Upper lobe of left lung (tissue), 6 donors: ENCODE measurements around the gene FAF1. TPM values are rescaled to one million over a fixed set of nuclear protein-coding genes. Genes with fewer than 3 reads are reported as not detected.

Source experiments
- ATAC-seq, 2 donors: fragments of 200-7000 bp; cut with Tn5 transposase; one replicate each; pipeline ENCODE4 v1.9.1; 2022; ENCODE audit warnings: mild to moderate bottlenecking in 2 of 2, moderate library complexity in 2 of 2; ENCODE audit not compliant: low FRiP score in 2 of 2
- DNase-seq, 2 donors: peaks; one replicate each; pipeline ENCODE4 v3.0.0-alpha.2; 2019 to 2020
- H3K27ac ChIP-seq, 4 donors: fragments of 200-600 bp; sonication (generic); one replicate each; pipeline ENCODE4 v1.5.1; 2016 to 2019
- H3K27me3 ChIP-seq, 4 donors: fragments of 200-600 bp; sonication (generic); one replicate each; pipeline ENCODE4 v1.5.1; 2017 to 2019
- H3K36me3 ChIP-seq, 4 donors: fragments of 200-600 bp; sonication (generic); one replicate each; pipeline ENCODE4 v1.5.1; 2016 to 2019
- H3K4me1 ChIP-seq, 4 donors: fragments of 200-600 bp; sonication (generic); one replicate each; pipeline ENCODE4 v1.5.1; 2018 to 2019
- H3K4me3 ChIP-seq, 4 donors: fragments of 200-600 bp; sonication (generic); one replicate each; pipeline ENCODE4 v1.5.1; 2017 to 2019; ENCODE audit warnings: mild to moderate bottlenecking in 2 of 4, moderate library complexity in 1 of 4
- H3K9me3 ChIP-seq, 4 donors: fragments of 200-600 bp; sonication (generic); one replicate each; pipeline ENCODE4 v1.5.1; 2018 to 2019
- EP300 ChIP-seq, 4 donors: sonication (generic); formaldehyde crosslinking; IDR thresholded peaks; one replicate each; pipeline ENCODE4 v1.5.1; 2017; ENCODE audit warnings: antibody characterized with exemption in 4 of 4, control low read depth in 2 of 4
- POLR2A ChIP-seq, 4 donors: fragments of 450-650 bp; IDR thresholded peaks; one replicate each; pipeline ENCODE4 v1.5.1; 2016 to 2017; ENCODE audit warnings: antibody characterized with exemption in 4 of 4, mild to moderate bottlenecking in 2 of 4
- POLR2AphosphoS5 ChIP-seq, 2 donors: sonication (generic); formaldehyde crosslinking; IDR thresholded peaks; one replicate each; pipeline ENCODE4 v1.5.1; 2017; ENCODE audit warnings: antibody characterized with exemption in 2 of 2
- WGBS, 2 donors: methylation state at CpG; one replicate each; pipeline ENCODE4 v1.1.5; 2017 to 2018; 5-methylcytosine and 5-hydroxymethylcytosine counted together
- total RNA-seq, 6 donors: library from RNA; depleted of rRNA in 4 of 6; stranded (reverse); fragments of >200 nt in 4 of 6; gene quantifications; one replicate each; pipeline versions ENCODE4 v1.1.0 to v1.2.1, GENCODE V29; 2016 to 2021
- TF ChIP-seq, protein P1 (sequence below), 6 experiments: fragments of 450-650 bp in 4 of 6; fragments of 200-600 bp in 2 of 6; sonication (generic) in 2 of 6; IDR thresholded peaks; one replicate each; pipeline ENCODE4 v1.5.1; 2016 to 2019; ENCODE audit warnings: antibody characterized with exemption in 6 of 6
- donor health status: DM: no; HTN: no; CAD: no; lungs with moderate emphysema.
- donor health status: DM: no; HTN: yes; CAD: no; lungs with severe emphysema.

Gene FAF1
- total RNA-seq, 6 donors from 2014 or later = 30.2 to 52.3 (median 35.0) TPM

DNA sequence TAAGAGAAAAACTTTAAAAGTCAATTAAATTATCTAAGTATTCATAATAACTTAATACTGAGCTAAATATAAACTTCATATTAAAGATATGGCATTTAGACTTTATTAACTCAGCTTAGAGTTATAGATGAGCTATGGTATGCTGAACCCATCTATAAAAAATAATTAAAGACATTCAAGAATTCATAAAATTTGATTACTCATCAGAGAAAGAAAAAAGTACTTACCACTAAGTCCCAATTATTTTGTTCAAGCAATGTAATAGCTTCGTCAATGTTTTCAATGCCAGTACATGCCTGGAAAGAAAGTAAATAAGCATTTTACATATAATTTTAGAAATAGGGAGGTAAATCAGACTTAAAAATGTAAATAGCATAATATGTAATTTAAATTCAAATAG is 102.4 kb downstream of the FAF1 start:
- no peak for ATAC-seq
- peaks cover 0 to 11% (median 5%) of the 10 kb centered on the region in 4 donors for H3K4me1 ChIP-seq
- H3K27ac ChIP-seq = no peak overlapping the region
- TF ChIP-seq POLR2A (IDR thresholded peaks at IDR 0.05) = no peak
- no peak for TF ChIP-seq POLR2AphosphoS5 (IDR thresholded peaks at IDR 0.05)
- no peak for TF ChIP-seq EP300 (IDR thresholded peaks at IDR 0.05)
- TF ChIP-seq, protein P1, sequence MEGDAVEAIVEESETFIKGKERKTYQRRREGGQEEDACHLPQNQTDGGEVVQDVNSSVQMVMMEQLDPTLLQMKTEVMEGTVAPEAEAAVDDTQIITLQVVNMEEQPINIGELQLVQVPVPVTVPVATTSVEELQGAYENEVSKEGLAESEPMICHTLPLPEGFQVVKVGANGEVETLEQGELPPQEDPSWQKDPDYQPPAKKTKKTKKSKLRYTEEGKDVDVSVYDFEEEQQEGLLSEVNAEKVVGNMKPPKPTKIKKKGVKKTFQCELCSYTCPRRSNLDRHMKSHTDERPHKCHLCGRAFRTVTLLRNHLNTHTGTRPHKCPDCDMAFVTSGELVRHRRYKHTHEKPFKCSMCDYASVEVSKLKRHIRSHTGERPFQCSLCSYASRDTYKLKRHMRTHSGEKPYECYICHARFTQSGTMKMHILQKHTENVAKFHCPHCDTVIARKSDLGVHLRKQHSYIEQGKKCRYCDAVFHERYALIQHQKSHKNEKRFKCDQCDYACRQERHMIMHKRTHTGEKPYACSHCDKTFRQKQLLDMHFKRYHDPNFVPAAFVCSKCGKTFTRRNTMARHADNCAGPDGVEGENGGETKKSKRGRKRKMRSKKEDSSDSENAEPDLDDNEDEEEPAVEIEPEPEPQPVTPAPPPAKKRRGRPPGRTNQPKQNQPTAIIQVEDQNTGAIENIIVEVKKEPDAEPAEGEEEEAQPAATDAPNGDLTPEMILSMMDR (IDR thresholded peaks at IDR 0.05) = no peak
- H3K9me3 ChIP-seq = peaks cover 3 to 14% (median 8%) of the 10 kb centered on the region in 4 donors
- WGBS, 2 donors = 97 to 98% methylated on average over 1 of the region's 1 CpG
- no peak overlapping the region for H3K4me3 ChIP-seq
- no peaks in the 10 kb centered on the region for H3K27me3 ChIP-seq
- H3K36me3 ChIP-seq = no peaks in the 10 kb centered on the region
- DNase-seq = no peak

GRCh38 chr1:50853325-50853724 is 106.7 kb downstream of the FAF1 start:
- H3K9me3 ChIP-seq = no peaks in the 10 kb centered on the region
- 65 to 70% methylated on average over 3 of the region's 3 CpGs for WGBS, 2 donors
- no peak for DNase-seq
- H3K27ac ChIP-seq = no peak overlapping the region
- no peak for ATAC-seq
- H3K4me1 ChIP-seq = peaks cover 0 to 11% (median 5%) of the 10 kb centered on the region in 4 donors
- H3K36me3 ChIP-seq = no peaks in the 10 kb centered on the region
- TF ChIP-seq EP300 (IDR thresholded peaks at IDR 0.05) (no peak), POLR2A (IDR thresholded peaks at IDR 0.05) (no peak), POLR2AphosphoS5 (IDR thresholded peaks at IDR 0.05) (no peak)
- TF ChIP-seq, protein P1 (IDR thresholded peaks at IDR 0.05) = no peak
- no peak overlapping the region for H3K4me3 ChIP-seq
- no peaks in the 10 kb centered on the region for H3K27me3 ChIP-seq

GRCh38 chr1:50852889-50853288 is 107.2 kb downstream of the FAF1 start:
- Histone ChIP-seq H3K4me3 (no peak overlapping the region), H3K27me3 (no peaks in the 10 kb centered on the region), H3K9me3 (no peaks in the 10 kb centered on the region), H3K36me3 (no peaks in the 10 kb centered on the region), H3K27ac (no peak overlapping the region), H3K4me1 (peaks cover 0 to 11% (median 5%) of the 10 kb centered on the region in 4 donors)
- ATAC-seq (no peak), DNase-seq (no peak)
- 92 to 94% methylated on average over 1 of the region's 1 CpG for WGBS, 2 donors
- TF ChIP-seq, protein P1 (IDR thresholded peaks at IDR 0.05) = no peak
- TF ChIP-seq POLR2A (IDR thresholded peaks at IDR 0.05) = no peak
- no peak for TF ChIP-seq POLR2AphosphoS5 (IDR thresholded peaks at IDR 0.05)
- no peak for TF ChIP-seq EP300 (IDR thresholded peaks at IDR 0.05)

- Histone ChIP-seq H3K27ac (no peak overlapping the region), H3K36me3 (no peaks in the 10 kb centered on the region), H3K4me1 (peaks cover 0 to 11% (median 5%) of the 10 kb centered on the region in 4 donors), H3K27me3 (no peaks in the 10 kb centered on the region), H3K4me3 (no peak overlapping the region), H3K9me3 (no peaks in the 10 kb centered on the region)
- ATAC-seq (no peak), DNase-seq (no peak)
- TF ChIP-seq, protein P1 (IDR thresholded peaks at IDR 0.05) = no peak
- TF ChIP-seq EP300 (IDR thresholded peaks at IDR 0.05) (no peak), POLR2AphosphoS5 (IDR thresholded peaks at IDR 0.05) (no peak), POLR2A (IDR thresholded peaks at IDR 0.05) (no peak)
- 91 to 96% methylated on average over 1 of the region's 1 CpG for WGBS, 2 donors
Observed at GRCh38 chr1:50851466-50851865, 108.6 kb downstream of the FAF1 start.

GRCh38 chr1:50851034-50851433 is 109.0 kb downstream of the FAF1 start:
- TF ChIP-seq, protein P1 (IDR thresholded peaks at IDR 0.05) = no peak
- no peak for TF ChIP-seq POLR2AphosphoS5 (IDR thresholded peaks at IDR 0.05)
- TF ChIP-seq POLR2A (IDR thresholded peaks at IDR 0.05) = no peak
- TF ChIP-seq EP300 (IDR thresholded peaks at IDR 0.05) = no peak
- Histone ChIP-seq H3K9me3 (no peaks in the 10 kb centered on the region), H3K27ac (no peak overlapping the region), H3K4me3 (no peak overlapping the region), H3K27me3 (no peaks in the 10 kb centered on the region), H3K4me1 (peaks cover 0 to 11% (median 5%) of the 10 kb centered on the region in 4 donors), H3K36me3 (no peaks in the 10 kb centered on the region)
- no peak for ATAC-seq
- no peak for DNase-seq
- 96 to 97% methylated on average over 7 of the region's 7 CpGs for WGBS, 2 donors
